ENCODE results near the gene PPARD. TPM values are rescaled to one million over a fixed set of nuclear protein-coding genes. Genes with fewer than 3 reads are reported as not detected.

PPARD gene
- total RNA-seq, 1 experiment from 2014 or later, result 13.8 TPM

DNA sequence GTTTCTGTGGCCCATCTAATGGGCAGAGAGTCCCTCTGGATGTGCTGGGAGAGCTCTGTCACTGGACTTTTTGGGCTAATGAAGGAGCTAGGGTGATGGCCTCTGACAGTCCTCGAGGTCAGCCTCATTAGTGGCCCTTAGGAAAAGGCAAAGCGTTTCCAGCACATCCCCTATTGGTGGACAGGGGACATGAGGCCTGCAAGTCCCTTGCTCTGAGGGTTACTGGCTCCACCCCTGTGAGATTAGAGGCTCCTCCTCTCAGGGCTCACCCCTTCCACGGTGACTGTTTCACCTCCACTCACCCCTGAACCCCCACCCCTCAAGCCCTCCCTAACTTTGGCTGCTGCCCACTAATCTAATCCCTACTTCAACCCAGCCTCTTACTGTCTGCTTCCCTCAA is 97.0 kb downstream of the PPARD start:
- H3K36me3 ChIP-seq (ENCODE audit: insufficient read depth, low read length, poor library complexity, severe bottlenecking), result no peaks in the 10 kb centered on the region
- TF ChIP-seq EZH2 (IDR thresholded peaks at IDR 0.05; ENCODE audit: borderline replicate concordance, low read depth, low read length, poor library complexity, severe bottlenecking), result no peak
- TF ChIP-seq, protein P1, sequence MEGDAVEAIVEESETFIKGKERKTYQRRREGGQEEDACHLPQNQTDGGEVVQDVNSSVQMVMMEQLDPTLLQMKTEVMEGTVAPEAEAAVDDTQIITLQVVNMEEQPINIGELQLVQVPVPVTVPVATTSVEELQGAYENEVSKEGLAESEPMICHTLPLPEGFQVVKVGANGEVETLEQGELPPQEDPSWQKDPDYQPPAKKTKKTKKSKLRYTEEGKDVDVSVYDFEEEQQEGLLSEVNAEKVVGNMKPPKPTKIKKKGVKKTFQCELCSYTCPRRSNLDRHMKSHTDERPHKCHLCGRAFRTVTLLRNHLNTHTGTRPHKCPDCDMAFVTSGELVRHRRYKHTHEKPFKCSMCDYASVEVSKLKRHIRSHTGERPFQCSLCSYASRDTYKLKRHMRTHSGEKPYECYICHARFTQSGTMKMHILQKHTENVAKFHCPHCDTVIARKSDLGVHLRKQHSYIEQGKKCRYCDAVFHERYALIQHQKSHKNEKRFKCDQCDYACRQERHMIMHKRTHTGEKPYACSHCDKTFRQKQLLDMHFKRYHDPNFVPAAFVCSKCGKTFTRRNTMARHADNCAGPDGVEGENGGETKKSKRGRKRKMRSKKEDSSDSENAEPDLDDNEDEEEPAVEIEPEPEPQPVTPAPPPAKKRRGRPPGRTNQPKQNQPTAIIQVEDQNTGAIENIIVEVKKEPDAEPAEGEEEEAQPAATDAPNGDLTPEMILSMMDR (conservative IDR thresholded peaks at IDR 0.05; ENCODE audit: low read depth, low read length), result no peak
- H3K9me3 ChIP-seq (ENCODE audit: low read depth, low read length, poor library complexity, severe bottlenecking), result no peaks in the 10 kb centered on the region
- no TSS peak for BruUV-seq (replicated peaks)
- H3K4me3 ChIP-seq (ENCODE audit: low read depth, low read length, poor library complexity, severe bottlenecking), result no peak overlapping the region
- H3K27me3 ChIP-seq (replicated peaks; ENCODE audit: insufficient read depth, low read depth, low read length, poor library complexity), result no peaks in the 10 kb centered on the region
- ChIA-PET POLR2A (ENCODE audit: low non-redundant PET) (no interaction called here), CTCF (no interaction called here)
- no peak overlapping the region for H3K27ac ChIP-seq (ENCODE audit: low read depth, low read length, poor library complexity, severe bottlenecking)
- no peak for DNase-seq (ENCODE audit: low spot score)
- intact Hi-C loops (cut with micrococcal nuclease; ENCODE audit: unreplicated experiment), result no loop called here
- no peaks in the 10 kb centered on the region for H3K4me1 ChIP-seq (ENCODE audit: insufficient read depth, low read length, poor library complexity, severe bottlenecking)

DNA sequence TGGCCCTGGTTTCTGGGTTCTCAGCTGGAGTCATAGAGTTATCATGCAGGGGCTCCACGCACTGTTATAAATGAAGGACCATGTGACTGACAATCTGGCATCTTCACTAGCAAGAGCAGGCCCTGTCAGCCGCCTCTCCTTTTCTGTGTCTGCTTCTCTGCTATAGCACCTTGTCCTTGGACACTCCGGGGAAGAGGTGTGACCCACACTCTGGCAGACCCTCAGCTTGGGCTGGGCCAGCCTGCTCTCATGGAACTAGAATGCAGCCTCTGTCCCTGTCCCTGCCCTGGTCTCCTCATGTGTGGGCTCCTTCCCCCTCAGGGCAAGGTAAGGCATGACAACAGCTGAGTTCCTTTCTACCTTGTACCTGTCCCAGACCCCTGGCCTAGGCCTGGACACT is 98.8 kb downstream of the PPARD start:
- no peak overlapping the region for H3K27ac ChIP-seq (ENCODE audit: low read depth, low read length, poor library complexity, severe bottlenecking)
- DNase-seq (ENCODE audit: low spot score), result no peak
- H3K9me3 ChIP-seq (ENCODE audit: low read depth, low read length, poor library complexity, severe bottlenecking), result no peaks in the 10 kb centered on the region
- TF ChIP-seq, protein P1 (conservative IDR thresholded peaks at IDR 0.05; ENCODE audit: low read depth, low read length), result no peak
- TF ChIP-seq EZH2 (IDR thresholded peaks at IDR 0.05; ENCODE audit: borderline replicate concordance, low read depth, low read length, poor library complexity, severe bottlenecking), result no peak
- CTCF ChIA-PET, result no interaction called here
- POLR2A ChIA-PET (ENCODE audit: low non-redundant PET), result no interaction called here
- no peaks in the 10 kb centered on the region for H3K27me3 ChIP-seq (replicated peaks; ENCODE audit: insufficient read depth, low read depth, low read length, poor library complexity)
- H3K4me3 ChIP-seq (ENCODE audit: low read depth, low read length, poor library complexity, severe bottlenecking), result no peak overlapping the region
- intact Hi-C loops (cut with micrococcal nuclease; ENCODE audit: unreplicated experiment), result no loop called here
- no peaks in the 10 kb centered on the region for H3K36me3 ChIP-seq (ENCODE audit: insufficient read depth, low read length, poor library complexity, severe bottlenecking)
- no TSS peak for BruUV-seq (replicated peaks)
- no peaks in the 10 kb centered on the region for H3K4me1 ChIP-seq (ENCODE audit: insufficient read depth, low read length, poor library complexity, severe bottlenecking)

DNA sequence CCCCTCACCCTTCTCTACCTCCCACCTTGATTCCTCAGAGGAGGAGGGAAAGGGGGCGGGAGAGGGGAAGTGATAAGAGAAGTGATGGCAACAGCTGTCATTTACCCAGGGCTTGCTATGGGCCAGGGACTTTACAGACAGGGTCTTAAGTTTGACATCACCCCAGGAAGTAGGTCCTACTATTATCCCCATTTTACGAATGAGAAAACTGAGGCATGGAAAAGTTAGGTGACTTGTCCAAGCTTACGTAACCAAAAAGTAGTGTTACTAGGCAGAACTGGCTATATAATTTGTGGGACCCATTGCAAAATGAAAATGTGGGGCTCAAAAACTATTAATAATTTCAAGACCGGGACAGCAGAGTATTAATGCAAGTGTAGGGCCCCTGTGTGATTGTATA is 99.3 kb downstream of the PPARD start:
- H3K36me3 ChIP-seq (ENCODE audit: insufficient read depth, low read length, poor library complexity, severe bottlenecking), result no peaks in the 10 kb centered on the region
- TF ChIP-seq, protein P1 (conservative IDR thresholded peaks at IDR 0.05; ENCODE audit: low read depth, low read length), result no peak
- no peak for TF ChIP-seq EZH2 (IDR thresholded peaks at IDR 0.05; ENCODE audit: borderline replicate concordance, low read depth, low read length, poor library complexity, severe bottlenecking)
- H3K27ac ChIP-seq (ENCODE audit: low read depth, low read length, poor library complexity, severe bottlenecking), result no peak overlapping the region
- intact Hi-C loops (cut with micrococcal nuclease; ENCODE audit: unreplicated experiment), result no loop called here
- no peaks in the 10 kb centered on the region for H3K9me3 ChIP-seq (ENCODE audit: low read depth, low read length, poor library complexity, severe bottlenecking)
- no peaks in the 10 kb centered on the region for H3K4me1 ChIP-seq (ENCODE audit: insufficient read depth, low read length, poor library complexity, severe bottlenecking)
- ChIA-PET CTCF (no interaction called here), POLR2A (ENCODE audit: low non-redundant PET) (no interaction called here)
- no peak overlapping the region for H3K4me3 ChIP-seq (ENCODE audit: low read depth, low read length, poor library complexity, severe bottlenecking)
- BruUV-seq (replicated peaks), result no TSS peak
- no peaks in the 10 kb centered on the region for H3K27me3 ChIP-seq (replicated peaks; ENCODE audit: insufficient read depth, low read depth, low read length, poor library complexity)
- no peak for DNase-seq (ENCODE audit: low spot score)

Measured in A673 (cell line).